GM12874 (cell line): ENCODE measurements around the gene ENAH.

Experiments
- TF ChIP-seq, protein P1 (sequence below): IDR thresholded peaks from 2 replicates; pipeline ENCODE4 v1.5.1; 2011; ENCODE audit warnings: low read depth, mild to moderate bottlenecking, control low read depth, low read length, moderate library complexity; ENCODE audit not compliant: insufficient read depth

Gene ENAH

DNA sequence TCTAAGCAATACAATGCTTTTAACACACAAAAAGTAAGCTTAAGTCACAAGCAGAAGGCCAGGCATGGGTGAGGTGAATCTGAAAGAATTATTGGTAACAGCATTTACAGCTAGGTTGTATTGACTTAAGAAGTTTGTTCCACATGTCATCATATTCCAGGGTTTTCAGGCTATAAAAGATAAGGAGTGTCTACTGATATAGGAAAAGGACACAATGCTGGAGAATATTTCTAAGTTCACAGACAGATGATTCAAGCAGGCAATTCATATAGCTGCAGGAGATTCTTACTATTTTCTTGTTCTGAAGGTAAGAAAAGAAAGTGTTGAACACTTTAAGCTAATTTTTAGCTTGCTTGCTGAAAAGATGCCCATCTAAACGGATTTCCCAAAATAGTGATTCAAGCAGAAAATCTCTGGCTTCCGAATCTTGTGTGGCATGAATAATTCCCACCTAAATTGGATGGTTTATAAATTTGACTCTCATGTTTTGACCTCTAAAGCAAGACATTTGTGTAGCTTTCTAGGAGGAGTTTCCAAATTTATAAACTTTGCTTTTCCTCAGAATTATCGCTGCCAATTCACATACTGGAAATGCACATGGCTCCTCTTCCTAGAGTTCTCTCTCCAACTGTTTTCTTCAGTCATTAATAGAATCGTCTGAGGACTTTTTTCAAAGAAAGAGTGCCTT, 129.5 kb downstream of the ENAH start:
- TF ChIP-seq, protein P1, sequence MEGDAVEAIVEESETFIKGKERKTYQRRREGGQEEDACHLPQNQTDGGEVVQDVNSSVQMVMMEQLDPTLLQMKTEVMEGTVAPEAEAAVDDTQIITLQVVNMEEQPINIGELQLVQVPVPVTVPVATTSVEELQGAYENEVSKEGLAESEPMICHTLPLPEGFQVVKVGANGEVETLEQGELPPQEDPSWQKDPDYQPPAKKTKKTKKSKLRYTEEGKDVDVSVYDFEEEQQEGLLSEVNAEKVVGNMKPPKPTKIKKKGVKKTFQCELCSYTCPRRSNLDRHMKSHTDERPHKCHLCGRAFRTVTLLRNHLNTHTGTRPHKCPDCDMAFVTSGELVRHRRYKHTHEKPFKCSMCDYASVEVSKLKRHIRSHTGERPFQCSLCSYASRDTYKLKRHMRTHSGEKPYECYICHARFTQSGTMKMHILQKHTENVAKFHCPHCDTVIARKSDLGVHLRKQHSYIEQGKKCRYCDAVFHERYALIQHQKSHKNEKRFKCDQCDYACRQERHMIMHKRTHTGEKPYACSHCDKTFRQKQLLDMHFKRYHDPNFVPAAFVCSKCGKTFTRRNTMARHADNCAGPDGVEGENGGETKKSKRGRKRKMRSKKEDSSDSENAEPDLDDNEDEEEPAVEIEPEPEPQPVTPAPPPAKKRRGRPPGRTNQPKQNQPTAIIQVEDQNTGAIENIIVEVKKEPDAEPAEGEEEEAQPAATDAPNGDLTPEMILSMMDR: no peak

DNA sequence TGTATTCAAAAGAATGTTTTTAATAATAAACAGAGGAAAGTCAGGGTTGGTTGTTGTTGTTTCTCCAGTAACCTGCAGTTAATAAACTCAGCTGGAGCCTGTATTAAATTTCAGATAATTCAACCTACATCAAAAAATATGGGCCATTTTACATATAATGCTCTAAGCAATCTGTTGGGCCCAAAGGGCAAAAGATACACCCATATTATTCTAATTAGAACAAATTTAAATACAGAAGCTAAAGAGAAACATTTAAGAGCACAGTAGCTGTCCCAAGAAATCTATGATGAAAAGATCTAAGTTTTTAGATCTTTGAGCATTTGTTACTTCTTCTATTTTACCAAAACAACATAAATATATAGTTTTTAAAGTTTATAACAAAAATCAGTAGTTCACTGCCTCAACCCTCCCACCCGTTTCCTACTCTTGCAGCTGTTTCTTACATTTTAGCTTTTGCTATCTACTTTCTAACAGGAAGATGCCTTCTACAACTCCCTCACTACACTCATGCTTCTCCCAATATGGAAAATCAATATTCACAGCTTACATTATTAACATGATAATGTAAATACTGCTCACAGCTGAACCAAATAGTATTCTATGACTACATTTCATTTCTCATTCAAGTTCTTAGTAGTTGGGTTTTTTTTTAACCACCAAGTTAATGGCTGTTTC, 130.2 kb downstream of the ENAH start:
- TF ChIP-seq, protein P1: no peak

DNA sequence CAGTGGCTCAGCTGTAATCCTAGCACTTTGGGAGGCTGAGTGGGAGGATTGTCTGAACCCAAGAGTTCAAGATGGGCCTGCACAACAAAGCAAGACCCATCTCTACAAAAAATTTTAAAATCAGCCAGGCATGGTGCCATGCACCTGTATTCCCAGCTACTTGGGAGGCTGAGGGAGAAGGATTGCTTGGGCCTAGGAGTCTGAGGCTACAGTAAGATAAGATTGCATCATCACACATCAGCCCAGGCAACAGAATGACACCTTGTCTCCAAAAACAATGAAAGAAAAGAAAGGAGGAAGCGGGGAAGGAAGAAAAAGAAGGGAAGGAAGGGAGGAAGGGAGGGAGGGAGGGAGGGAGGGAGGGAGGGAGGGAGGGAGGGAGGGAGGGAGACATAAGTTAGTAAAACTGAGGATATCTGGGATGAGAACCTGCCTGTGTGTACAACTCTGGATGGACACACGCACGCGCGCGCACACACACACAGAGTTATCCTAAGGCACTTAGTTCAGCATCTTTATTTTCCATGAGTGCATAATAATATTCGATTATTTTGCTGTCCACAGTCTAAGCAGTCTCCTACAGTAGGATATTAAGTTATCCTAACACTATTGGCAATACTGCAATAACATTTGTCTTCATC, 132.2 kb downstream of the ENAH start:
- TF ChIP-seq, protein P1: no peak

GRCh38 chr1:225519166-225519863, 133.6 kb downstream of the ENAH start:
- TF ChIP-seq, protein P1: no peak

- TF ChIP-seq, protein P1: no peak
Observed at GRCh38 chr1:225517697-225518096, 135.2 kb downstream of the ENAH start.

DNA sequence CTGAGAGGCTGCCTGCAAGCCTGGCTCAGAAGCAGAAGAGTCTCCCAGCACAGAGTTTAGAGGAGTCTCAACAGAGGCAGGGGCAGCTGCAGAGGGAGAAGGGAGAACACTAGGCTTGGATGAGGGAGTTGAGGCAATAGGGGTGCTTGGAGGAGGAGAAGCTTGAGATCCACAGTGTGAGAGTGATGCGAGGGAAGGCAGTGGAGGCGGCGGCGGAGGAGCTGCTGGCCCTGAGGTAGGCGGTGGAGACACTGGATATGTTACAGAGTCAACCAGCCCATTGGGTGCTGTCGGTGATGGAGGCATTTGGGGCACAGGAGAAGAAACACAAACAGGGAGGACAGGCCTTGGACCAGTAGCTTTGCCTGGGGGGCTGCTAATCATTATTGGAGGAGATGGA, 135.7 kb downstream of the ENAH start:
- TF ChIP-seq, protein P1: no peak

- TF ChIP-seq, protein P1: no peak
Observed at GRCh38 chr1:225514671-225515081, 138.2 kb downstream of the ENAH start.
